ENCODE data around the gene IL10RA. TPM values are rescaled to one million over a fixed set of nuclear protein-coding genes. Genes with fewer than 3 reads are reported as not detected.

IL10RA gene
- total and polyA plus RNA-seq, 7 experiments from 2014 or later: 85.2 to 300 (median 171) TPM

DNA sequence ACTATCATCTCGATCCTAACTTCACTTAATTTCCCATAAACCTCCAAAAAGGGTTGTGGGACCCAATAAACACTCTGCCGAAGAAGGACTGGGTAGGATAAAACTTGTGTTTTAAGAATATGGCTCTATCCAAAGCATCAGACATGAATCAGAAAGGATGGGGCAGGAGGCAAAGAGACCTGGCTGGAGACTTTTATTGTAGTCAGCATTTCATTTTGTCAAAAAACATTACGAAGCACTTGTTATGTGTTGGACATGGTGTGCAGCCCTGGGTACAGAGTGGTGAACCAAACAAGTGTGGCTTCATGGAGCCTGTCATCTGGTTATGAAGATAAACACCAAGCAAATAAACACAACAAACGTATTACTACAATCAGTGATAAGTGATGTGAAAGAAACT lies 17.3 kb downstream of the IL10RA start:
- H3K27me3 Mint-ChIP-seq: no peaks in the 10 kb centered on the region
- POLR2A ChIA-PET: interaction anchor here (1.4 to 15.8 kb wide), 8 partner anchors 8 to 51 kb away, joined by 6 to 255 read pairs (median 47); partner anchors contain the start of gene IL10RA
- peak overlapping the region; percentile 51 to 98 (median 87) for H3K27ac Mint-ChIP-seq
- H3K9me3 Mint-ChIP-seq: peaks cover 0 to 8% (median 0%) of the 10 kb centered on the region in 11 donors
- peaks cover 2 to 51% (median 13%) of the 10 kb centered on the region in 5 donors for H3K36me3 Mint-ChIP-seq
- Histone ChIP-seq H3K27me3 (ENCODE audit: control insufficient read depth in 2 of 2, insufficient read depth in 2 of 2, low read length in 2 of 2) (no peaks in the 10 kb centered on the region), H3K9me3 (ENCODE audit: control insufficient read depth in 2 of 3, low read length in 3 of 3) (no peaks in the 10 kb centered on the region), H3K4me1 (ENCODE audit: control insufficient read depth in 2 of 2, insufficient read depth in 2 of 2, low read length in 2 of 2) (peaks cover 71 to 97% of the 10 kb centered on the region in 2 donors), H3K36me3 (ENCODE audit: control insufficient read depth in 2 of 3, insufficient read depth in 3 of 3, low read length in 3 of 3) (peaks cover 0 to 24% (median 4%) of the 10 kb centered on the region in 3 experiments), H3K4me3 (ENCODE audit: low read length) (peak overlapping the region; percentile 23), H3K27ac (ENCODE audit: low read depth, low read length) (peak overlapping the region; percentile 58)
- ATAC-seq (no peak), DNase-seq (no peak)
- H3K4me3 Mint-ChIP-seq: peak overlapping the region; percentile 1 to 82 (median 60)
- CTCF ChIA-PET: interaction anchor here (1.1 to 4.0 kb wide), 7 partner anchors 12 to 194 kb away, joined by 3 to 29 read pairs (median 4); partner anchors contain the start of gene IL10RA
- intact Hi-C loops (cut with micrococcal nuclease): loop anchor here (1.0 to 10.0 kb wide), 5 partner anchors 48 to 431 kb away; partner anchors contain the start of genes JAML (in 1 of the 2) and KMT2A (in 1 of the 2)
- peaks cover 72 to 97% (median 85%) of the 10 kb centered on the region in 7 donors for H3K4me1 Mint-ChIP-seq

DNA sequence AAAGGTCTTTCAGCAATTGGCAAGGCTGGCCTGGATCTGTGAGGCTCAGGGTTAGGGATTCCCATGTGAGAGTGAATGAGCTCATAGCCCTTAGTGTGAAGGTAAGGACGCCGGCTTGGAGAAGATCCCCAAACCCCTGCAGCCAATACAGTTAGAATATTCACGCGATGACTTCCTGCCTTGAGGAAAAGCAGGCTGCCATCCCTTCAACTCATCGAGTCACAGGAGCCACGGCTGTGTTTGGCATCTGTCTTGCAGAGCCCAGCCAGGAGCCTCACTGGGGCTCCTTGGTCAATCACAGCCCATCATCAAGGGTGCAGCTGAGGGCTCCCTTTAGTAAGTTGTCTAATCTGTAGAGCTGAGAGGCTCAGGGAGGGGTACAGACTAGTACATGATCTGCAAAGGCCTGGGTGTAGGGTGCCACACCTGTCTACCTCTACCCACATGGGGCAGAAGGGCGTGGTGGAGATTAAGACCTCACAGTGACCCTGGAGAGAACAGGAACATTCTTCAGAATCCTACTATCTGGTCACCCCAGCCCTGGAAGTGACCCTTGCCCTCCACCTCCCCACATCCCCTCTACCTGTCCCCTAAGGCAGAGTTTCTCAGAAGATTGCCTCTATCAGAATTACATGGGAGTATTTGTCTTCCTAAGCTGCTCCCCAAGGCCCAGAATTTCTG lies 18.5 kb downstream of the IL10RA start:
- CTCF ChIA-PET: interaction anchor here (0.7 to 2.2 kb wide), 5 partner anchors 18 to 372 kb away, joined by 3 to 7 read pairs (median 5); partner anchors contain the start of gene IL10RA
- intact Hi-C loops (cut with micrococcal nuclease): loop anchor here in 1 of 2 donors (5.0 to 10.0 kb wide), 2 partner anchors 223 to 430 kb away; partner anchors contain the start of genes JAML and KMT2A
- Histone ChIP-seq H3K36me3 (ENCODE audit: control insufficient read depth in 2 of 3, insufficient read depth in 3 of 3, low read length in 3 of 3) (peaks cover 0 to 12% (median 0%) of the 10 kb centered on the region in 3 experiments), H3K4me1 (ENCODE audit: control insufficient read depth in 2 of 2, insufficient read depth in 2 of 2, low read length in 2 of 2) (peaks cover 81 to 99% of the 10 kb centered on the region in 2 donors), H3K27ac (ENCODE audit: low read depth, low read length) (no peak overlapping the region), H3K9me3 (ENCODE audit: control insufficient read depth in 2 of 3, low read length in 3 of 3) (no peaks in the 10 kb centered on the region), H3K27me3 (ENCODE audit: control insufficient read depth in 2 of 2, insufficient read depth in 2 of 2, low read length in 2 of 2) (no peaks in the 10 kb centered on the region), H3K4me3 (ENCODE audit: low read length) (no peak overlapping the region)
- peaks cover 0 to 8% (median 0%) of the 10 kb centered on the region in 11 donors for H3K9me3 Mint-ChIP-seq
- H3K4me3 Mint-ChIP-seq: peak overlapping the region in 4 of 10 donors; percentile 5 to 47 (median 12)
- POLR2A ChIA-PET: interaction anchor here (1.1 to 15.8 kb wide), 9 partner anchors 8 to 52 kb away, joined by 3 to 255 read pairs (median 8); partner anchors contain the start of gene IL10RA
- no peaks in the 10 kb centered on the region for H3K27me3 Mint-ChIP-seq
- ATAC-seq: no peak
- H3K4me1 Mint-ChIP-seq: peaks cover 81 to 100% (median 96%) of the 10 kb centered on the region in 7 donors
- peaks cover 0 to 50% (median 10%) of the 10 kb centered on the region in 5 donors for H3K36me3 Mint-ChIP-seq
- DNase-seq: no peak
- peak overlapping the region in 8 of 9 donors; percentile 48 to 98 (median 85) for H3K27ac Mint-ChIP-seq

DNA sequence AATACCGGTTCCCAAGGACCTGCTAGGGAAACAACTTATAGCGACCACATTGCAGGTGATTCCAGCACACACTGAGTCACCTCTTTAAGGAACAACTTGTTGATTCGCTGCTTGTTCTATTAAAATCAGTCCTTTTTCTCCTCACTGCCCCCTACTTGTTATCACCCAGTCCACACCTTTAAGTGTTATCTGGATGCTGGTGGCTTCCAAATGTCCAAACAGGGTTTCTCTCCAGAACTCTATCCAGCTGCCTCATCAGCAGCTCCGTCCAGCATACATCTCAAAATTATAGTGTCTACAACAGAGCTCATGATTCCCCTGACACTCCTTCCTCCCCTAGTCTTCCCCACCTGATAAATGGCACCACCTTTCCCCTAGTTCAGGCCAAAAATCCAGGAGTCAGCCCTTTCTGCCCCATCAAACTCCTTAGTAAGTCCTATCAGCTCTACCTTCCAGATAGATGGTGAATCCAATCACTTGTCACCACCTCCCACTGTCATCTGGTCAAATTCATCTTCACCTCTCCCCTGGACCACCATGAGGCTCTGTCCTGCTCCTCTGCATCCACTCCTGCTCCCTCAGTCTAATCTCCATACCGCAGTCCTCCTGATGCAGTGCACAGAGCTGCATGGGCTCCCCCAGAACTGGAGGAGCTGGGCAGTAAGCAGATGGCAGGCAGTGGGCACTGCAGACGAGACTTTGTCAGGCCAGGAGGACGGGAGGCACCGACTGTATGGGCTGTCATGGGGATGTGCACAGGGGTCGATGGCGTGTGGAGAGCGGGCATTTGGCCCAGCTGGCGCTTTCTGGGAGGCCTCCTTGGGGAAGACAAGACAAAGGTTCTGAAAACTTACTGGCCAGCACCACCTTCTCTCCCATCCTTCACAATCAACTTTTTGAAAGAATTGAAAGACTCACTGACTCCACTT lies 19.3 kb downstream of the IL10RA start:
- DNase-seq (no peak), ATAC-seq (no peak)
- Histone ChIP-seq H3K36me3 (ENCODE audit: control insufficient read depth in 2 of 3, insufficient read depth in 3 of 3, low read length in 3 of 3) (peaks cover 0 to 4% (median 0%) of the 10 kb centered on the region in 3 experiments), H3K27ac (ENCODE audit: low read depth, low read length) (no peak overlapping the region), H3K9me3 (ENCODE audit: control insufficient read depth in 2 of 3, low read length in 3 of 3) (no peaks in the 10 kb centered on the region), H3K27me3 (ENCODE audit: control insufficient read depth in 2 of 2, insufficient read depth in 2 of 2, low read length in 2 of 2) (no peaks in the 10 kb centered on the region), H3K4me3 (ENCODE audit: low read length) (no peak overlapping the region), H3K4me1 (ENCODE audit: control insufficient read depth in 2 of 2, insufficient read depth in 2 of 2, low read length in 2 of 2) (peaks cover 88 to 99% of the 10 kb centered on the region in 2 donors)
- ChIA-PET CTCF (interaction anchor here (0.7 to 2.2 kb wide), 6 partner anchors 18 to 372 kb away, joined by 3 to 7 read pairs (median 5); partner anchors contain the start of gene IL10RA), POLR2A (interaction anchor here (1.1 to 15.8 kb wide), 10 partner anchors 9 to 53 kb away, joined by 3 to 255 read pairs (median 8); partner anchors contain the start of gene IL10RA)
- Mint-ChIP-seq H3K4me3 (peak overlapping the region in 6 of 10 donors; percentile 12 to 55 (median 38)), H3K27ac (peak overlapping the region; percentile 48 to 98 (median 74)), H3K36me3 (peaks cover 0 to 42% (median 5%) of the 10 kb centered on the region in 5 donors), H3K9me3 (peaks cover 0 to 8% (median 0%) of the 10 kb centered on the region in 11 donors), H3K27me3 (no peaks in the 10 kb centered on the region), H3K4me1 (peaks cover 83 to 100% (median 97%) of the 10 kb centered on the region in 7 donors)
- intact Hi-C loops (cut with micrococcal nuclease): loop anchor here in 1 of 2 donors (10.0 kb wide), 1 partner anchor 429 kb away; the partner anchor contains the start of gene KMT2A

DNA sequence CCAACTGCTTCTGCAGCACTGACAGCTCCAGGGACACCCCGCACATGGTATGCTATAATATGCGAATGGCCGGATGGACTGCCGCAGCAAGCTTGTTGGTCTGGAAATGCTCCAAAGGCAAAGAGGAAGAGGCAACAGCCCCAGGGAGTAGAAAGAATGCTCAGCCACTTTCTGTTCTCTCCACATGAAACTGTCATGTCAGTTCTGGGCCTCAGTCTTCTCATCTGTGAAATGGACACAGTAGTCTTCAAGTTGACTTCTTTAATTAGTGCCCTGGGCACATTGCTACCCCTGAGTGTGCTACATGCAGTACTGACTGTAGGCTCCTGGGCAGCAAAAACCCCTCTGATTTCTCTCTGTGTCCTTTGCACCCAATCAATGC lies 19.9 kb downstream of the IL10RA start:
- intact Hi-C loops (cut with micrococcal nuclease): loop anchor here in 1 of 2 donors (10.0 kb wide), 1 partner anchor 429 kb away; the partner anchor contains the start of gene KMT2A
- Mint-ChIP-seq H3K4me3 (peak overlapping the region in 5 of 10 donors; percentile 25 to 55 (median 36)), H3K27ac (peak overlapping the region in 6 of 9 donors; percentile 46 to 98 (median 83)), H3K36me3 (peaks cover 0 to 40% (median 3%) of the 10 kb centered on the region in 5 donors), H3K9me3 (peaks cover 0 to 8% (median 0%) of the 10 kb centered on the region in 11 donors), H3K4me1 (peaks cover 84 to 100% (median 92%) of the 10 kb centered on the region in 7 donors), H3K27me3 (no peaks in the 10 kb centered on the region)
- H3K4me1 ChIP-seq (ENCODE audit: control insufficient read depth in 2 of 2, insufficient read depth in 2 of 2, low read length in 2 of 2): peaks cover 89 to 99% of the 10 kb centered on the region in 2 donors
- ChIA-PET CTCF (interaction anchor here (1.1 to 2.2 kb wide), 4 partner anchors 23 to 59 kb away, joined by 3 to 7 read pairs (median 5); no protein-coding TSS in a partner anchor), POLR2A (interaction anchor here (1.1 to 15.8 kb wide), 7 partner anchors 9 to 41 kb away, joined by 3 to 255 read pairs (median 8); partner anchors contain the start of gene IL10RA)
- no peaks in the 10 kb centered on the region for H3K36me3 ChIP-seq (ENCODE audit: control insufficient read depth in 2 of 3, insufficient read depth in 3 of 3, low read length in 3 of 3)
- no peaks in the 10 kb centered on the region for H3K9me3 ChIP-seq (ENCODE audit: control insufficient read depth in 2 of 3, low read length in 3 of 3)
- H3K4me3 ChIP-seq (ENCODE audit: low read length): no peak overlapping the region
- ATAC-seq: no peak
- no peak overlapping the region for H3K27ac ChIP-seq (ENCODE audit: low read depth, low read length)
- no peak for DNase-seq
- H3K27me3 ChIP-seq (ENCODE audit: control insufficient read depth in 2 of 2, insufficient read depth in 2 of 2, low read length in 2 of 2): no peaks in the 10 kb centered on the region

DNA sequence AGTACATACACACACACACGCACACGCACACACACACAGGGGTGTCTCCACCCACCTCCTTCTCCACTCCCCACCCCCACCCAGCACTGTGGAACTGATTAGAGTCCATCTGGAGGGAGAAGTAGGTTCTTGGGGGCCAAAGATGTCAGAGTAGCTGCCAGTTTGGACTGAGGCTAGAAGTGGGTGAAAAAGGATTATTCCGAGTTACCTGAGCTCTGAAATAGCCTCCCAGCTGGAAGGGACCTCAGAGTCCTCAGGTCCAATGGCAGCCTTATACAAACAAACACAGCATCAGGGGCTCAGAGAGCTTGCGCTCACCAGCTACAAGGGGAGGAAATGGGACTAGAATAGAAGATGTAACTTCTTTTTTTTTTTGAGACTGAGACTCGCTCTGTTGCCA lies 20.8 kb downstream of the IL10RA start:
- no peaks in the 10 kb centered on the region for H3K27me3 ChIP-seq (ENCODE audit: control insufficient read depth in 2 of 2, insufficient read depth in 2 of 2, low read length in 2 of 2)
- Mint-ChIP-seq H3K4me1 (peaks cover 84 to 98% (median 91%) of the 10 kb centered on the region in 7 donors), H3K27ac (peak overlapping the region; percentile 63 to 96 (median 91)), H3K9me3 (peaks cover 0 to 8% (median 0%) of the 10 kb centered on the region in 11 donors), H3K27me3 (no peaks in the 10 kb centered on the region), H3K4me3 (peak overlapping the region; percentile 44 to 80 (median 71)), H3K36me3 (peaks cover 0 to 35% (median 0%) of the 10 kb centered on the region in 5 donors)
- ATAC-seq (no peak), DNase-seq (no peak)
- peaks cover 84 to 98% of the 10 kb centered on the region in 2 donors for H3K4me1 ChIP-seq (ENCODE audit: control insufficient read depth in 2 of 2, insufficient read depth in 2 of 2, low read length in 2 of 2)
- no peaks in the 10 kb centered on the region for H3K36me3 ChIP-seq (ENCODE audit: control insufficient read depth in 2 of 3, insufficient read depth in 3 of 3, low read length in 3 of 3)
- CTCF ChIA-PET: interaction anchor here (0.7 to 2.0 kb wide), 5 partner anchors 10 to 504 kb away, joined by 3 to 12 read pairs (median 3); no protein-coding TSS in a partner anchor
- POLR2A ChIA-PET: interaction anchor here (0.6 to 15.8 kb wide), 15 partner anchors 9 to 298 kb away, joined by 3 to 255 read pairs (median 4); partner anchors contain the start of gene IL10RA
- no peak overlapping the region for H3K27ac ChIP-seq (ENCODE audit: low read depth, low read length)
- H3K9me3 ChIP-seq (ENCODE audit: control insufficient read depth in 2 of 3, low read length in 3 of 3): no peaks in the 10 kb centered on the region
- H3K4me3 ChIP-seq (ENCODE audit: low read length): peak overlapping the region; percentile 27
- intact Hi-C loops (cut with micrococcal nuclease): loop anchor here (1.0 to 10.0 kb wide), 5 partner anchors 21 to 428 kb away; partner anchors contain the start of genes IL10RA (in 1 of the 2) and KMT2A (in 1 of the 2)

All from naive thymus-derived CD4-positive, alpha-beta T cell (primary cell).